ENCODE measurements around the gene PLXNA4.

GRCh38 chr7:132387596-132387995 is 188.7 kb downstream of the PLXNA4 start:
- TF ChIP-seq GATA2 (IDR thresholded peaks at IDR 0.05; ENCODE audit: low read depth, low read length) (peak; percentile 83), GATA3 (IDR thresholded peaks at IDR 0.05; ENCODE audit: low read depth, low read length) (no peak; the same call in 1 of the 2 replicates)

Data from SH-SY5Y (cell line).